Measurements from ENCODE around the gene HMCN2.
"Not testable (repeated sequence)": the region's sequence is repeated elsewhere in the genome, so short reads cannot be mapped to it uniquely, and the experiment has no call there.

GRCh38 chr9:130258137-130258536, 7.4 kb upstream of the HMCN2 start:
- not testable (repeated sequence) for TF ChIP-seq EZH2 (IDR thresholded peaks at IDR 0.05; ENCODE audit: insufficient read depth, poor library complexity, severe bottlenecking); EZH2phosphoT487 (IDR thresholded peaks at IDR 0.05; ENCODE audit: insufficient read depth, low read depth)

Measured in GM23248 (cell line).